Activated T-cell treated with anti-CD3 and anti-CD28 coated beads, Interleukin-2, amount 50 U/mL, for 72 hours (primary cell): ENCODE results near the gene AXIN1. TPM values are rescaled to one million over a fixed set of nuclear protein-coding genes. Genes with fewer than 3 reads are reported as not detected.
"Not testable (repeated sequence)": the region's sequence is repeated elsewhere in the genome, so short reads cannot be mapped to it uniquely, and the experiment has no call there.

Source experiments
- ATAC-seq, 2 donors: fragments of 150-1000 bp; cut with Tn5 transposase; replicated peaks in 1 of 2; 2 replicates each; pipeline ENCODE4 v1.10.0; 2021; ENCODE audit warnings: moderate library complexity in 2 of 2, mild to moderate bottlenecking in 1 of 2
- DNase-seq, 2 donors: peaks; one replicate each; pipeline ENCODE4 v3.0.0; 2021 to 2022; ENCODE audit warnings: mixed read lengths in 1 of 2
- H3K27ac Mint-ChIP-seq: one replicate; pipeline ENCODE4 v1.8.0; 2022; ENCODE audit warnings: mild to moderate bottlenecking, moderate library complexity, mixed read lengths
- H3K27me3 Mint-ChIP-seq: one replicate; pipeline ENCODE4 v1.8.0; 2022; ENCODE audit warnings: low read depth, mixed read lengths
- H3K36me3 Mint-ChIP-seq, 2 donors: one replicate each; pipeline ENCODE4 v1.8.0; 2022; ENCODE audit warnings: mixed read lengths in 2 of 2, mild to moderate bottlenecking in 1 of 2; ENCODE audit not compliant: insufficient read depth in 2 of 2
- H3K4me1 Mint-ChIP-seq: one replicate; pipeline ENCODE4 v1.8.0; 2022; ENCODE audit warnings: low read depth, mixed read lengths
- H3K4me3 Mint-ChIP-seq, 2 donors: one replicate each; pipeline ENCODE4 v1.8.0; 2022; ENCODE audit warnings: mild to moderate bottlenecking in 2 of 2, mixed read lengths in 2 of 2, moderate library complexity in 2 of 2
- H3K9me3 Mint-ChIP-seq, 2 donors: one replicate each; pipeline ENCODE4 v1.8.0; 2022; ENCODE audit warnings: mixed read lengths in 2 of 2
- total RNA-seq, 2 donors: library from RNA; stranded (reverse); gene quantifications; one replicate each; pipeline ENCODE4 v1.2.3, GENCODE V29; 2022

AXIN1 gene
- total RNA-seq, 2 donors from 2014 or later = 28.8 to 29.4 TPM

- no peak for DNase-seq
- ATAC-seq = no peak
- no peaks in the 10 kb centered on the region for H3K9me3 Mint-ChIP-seq
- H3K4me3 Mint-ChIP-seq = peak overlapping the region; percentile 68 to 70
- H3K36me3 Mint-ChIP-seq = no peaks in the 10 kb centered on the region
- no peak overlapping the region for H3K27ac Mint-ChIP-seq
- H3K27me3 Mint-ChIP-seq = peaks cover 21% of the 10 kb centered on the region
- peaks cover 6% of the 10 kb centered on the region for H3K4me1 Mint-ChIP-seq
These were observed 76.0 kb downstream of the AXIN1 start for GRCh38 chr16:276426-277077.

GRCh38 chr16:275786-276232 lies 76.7 kb downstream of the AXIN1 start, which contains the start of gene RGS11:
Gene RGS11 (minus strand): TSS chr16:275944. CDS start chr16:275911, 33 bp downstream.
- H3K4me3 Mint-ChIP-seq = peak within 1 kb of the TSS; percentile 68 to 73

GRCh38 chr16:275041-275641 lies 77.4 kb downstream of the AXIN1 start:
- H3K4me3 Mint-ChIP-seq = peak overlapping the region; percentile 44 to 73
- ATAC-seq = peak; percentile 36 to 49
- H3K27me3 Mint-ChIP-seq = peaks cover 21% of the 10 kb centered on the region
- no peaks in the 10 kb centered on the region for H3K9me3 Mint-ChIP-seq
- no peaks in the 10 kb centered on the region for H3K36me3 Mint-ChIP-seq
- peaks cover 6% of the 10 kb centered on the region for H3K4me1 Mint-ChIP-seq
- DNase-seq = peak; percentile 13 to 17
- H3K27ac Mint-ChIP-seq = no peak overlapping the region

More at GRCh38 chr16:275786-276232, 76.7 kb downstream of the AXIN1 start, which contains the start of gene RGS11:
- Mint-ChIP-seq H3K36me3 (no peaks in the 10 kb centered on the region), H3K27me3 (peaks cover 21% of the 10 kb centered on the region), H3K9me3 (no peaks in the 10 kb centered on the region), H3K4me1 (peaks cover 6% of the 10 kb centered on the region), H3K27ac (no peak within 1 kb of the TSS)
- DNase-seq (no peak), ATAC-seq (no peak)

- Mint-ChIP-seq H3K36me3 (no peaks in the 10 kb centered on the region), H3K4me3 (no peak overlapping the region), H3K9me3 (no peaks in the 10 kb centered on the region), H3K27ac (no peak overlapping the region), H3K27me3 (peaks cover 14% of the 10 kb centered on the region), H3K4me1 (no peaks in the 10 kb centered on the region)
- no peak for DNase-seq
- ATAC-seq = no peak
These were observed 78.7 kb downstream of the AXIN1 start for GRCh38 chr16:273547-274421.

- no peak for ATAC-seq
- H3K27ac Mint-ChIP-seq = no peak overlapping the region
- H3K36me3 Mint-ChIP-seq = no peaks in the 10 kb centered on the region
- H3K9me3 Mint-ChIP-seq = peaks cover 0 to 1% of the 10 kb centered on the region in 2 donors
- no peak for DNase-seq
- peaks cover 14% of the 10 kb centered on the region for H3K27me3 Mint-ChIP-seq
- H3K4me1 Mint-ChIP-seq = no peaks in the 10 kb centered on the region
- H3K4me3 Mint-ChIP-seq = no peak overlapping the region
These were observed 79.6 kb downstream of the AXIN1 start for GRCh38 chr16:272633-273546.

GRCh38 chr16:270381-271255 lies 81.9 kb downstream of the AXIN1 start:
- no peaks in the 10 kb centered on the region for H3K27me3 Mint-ChIP-seq
- no peaks in the 10 kb centered on the region for H3K4me1 Mint-ChIP-seq
- peaks cover 0 to 4% of the 10 kb centered on the region in 2 donors for H3K9me3 Mint-ChIP-seq
- no peaks in the 10 kb centered on the region for H3K36me3 Mint-ChIP-seq
- no peak overlapping the region for H3K27ac Mint-ChIP-seq
- DNase-seq = no peak
- ATAC-seq = no peak
- H3K4me3 Mint-ChIP-seq = no peak overlapping the region

- DNase-seq = no peak
- no peaks in the 10 kb centered on the region for H3K4me1 Mint-ChIP-seq
These were observed 83.3 kb downstream of the AXIN1 start for GRCh38 chr16:269061-269796.

GRCh38 chr16:268141-269053 lies 84.1 kb downstream of the AXIN1 start:
- no peaks in the 10 kb centered on the region for H3K36me3 Mint-ChIP-seq
- DNase-seq (no peak), ATAC-seq (no peak)
- no peak overlapping the region for H3K27ac Mint-ChIP-seq
- H3K9me3 Mint-ChIP-seq = peaks cover 0 to 4% of the 10 kb centered on the region in 2 donors
- H3K4me1 Mint-ChIP-seq = no peaks in the 10 kb centered on the region
- H3K4me3 Mint-ChIP-seq = no peak overlapping the region
- H3K27me3 Mint-ChIP-seq = no peaks in the 10 kb centered on the region

More at GRCh38 chr16:269061-269796, 83.3 kb downstream of the AXIN1 start:
- H3K9me3 Mint-ChIP-seq = peaks cover 0 to 4% of the 10 kb centered on the region in 2 donors
- no peaks in the 10 kb centered on the region for H3K36me3 Mint-ChIP-seq
- H3K4me3 Mint-ChIP-seq = no peak overlapping the region
- ATAC-seq = no peak
- H3K27me3 Mint-ChIP-seq = no peaks in the 10 kb centered on the region
- H3K27ac Mint-ChIP-seq = no peak overlapping the region

- DNase-seq, H3K4me1 Mint-ChIP-seq, H3K4me3 Mint-ChIP-seq, H3K27ac Mint-ChIP-seq, H3K36me3 Mint-ChIP-seq, H3K9me3 Mint-ChIP-seq, H3K27me3 Mint-ChIP-seq, ATAC-seq: not testable (repeated sequence)
These were observed 85.0 kb downstream of the AXIN1 start for GRCh38 chr16:267562-267961.

- Mint-ChIP-seq H3K9me3 (peaks cover 0 to 4% of the 10 kb centered on the region in 2 donors), H3K27ac (no peak overlapping the region), H3K36me3 (no peaks in the 10 kb centered on the region), H3K4me1 (no peaks in the 10 kb centered on the region), H3K4me3 (no peak overlapping the region), H3K27me3 (no peaks in the 10 kb centered on the region)
- DNase-seq (no peak), ATAC-seq (no peak)
These were observed 86.0 kb downstream of the AXIN1 start for GRCh38 chr16:266258-267164.
